ENCODE results near the gene STK26.
"Not testable (repeated sequence)": the region's sequence is repeated elsewhere in the genome, so short reads cannot be mapped to it uniquely, and the experiment has no call there.

The STK26 gene

GRCh38 chrX:132071254-132071653 lies 48.2 kb downstream of the STK26 start:
- Histone ChIP-seq H3K4me1 (ENCODE audit: control insufficient read depth in 1 of 2, insufficient read depth in 2 of 2, low read length in 2 of 2) (no peaks in the 10 kb centered on the region), H3K27ac (ENCODE audit: low read length) (no peak overlapping the region), H3K27me3 (ENCODE audit: low read depth, low read length) (no peaks in the 10 kb centered on the region), H3K36me3 (ENCODE audit: control insufficient read depth in 1 of 2, insufficient read depth in 2 of 2, low read length in 2 of 2) (no peaks in the 10 kb centered on the region), H3K4me3 (ENCODE audit: low read depth in 1 of 2, low read length in 2 of 2) (no peak overlapping the region), H3K9me3 (ENCODE audit: control insufficient read depth in 1 of 2, low read length in 2 of 2) (no peaks in the 10 kb centered on the region)

GRCh38 chrX:132077414-132077813 lies 54.3 kb downstream of the STK26 start:
- no peak overlapping the region for H3K27ac ChIP-seq (ENCODE audit: low read length)

DNA sequence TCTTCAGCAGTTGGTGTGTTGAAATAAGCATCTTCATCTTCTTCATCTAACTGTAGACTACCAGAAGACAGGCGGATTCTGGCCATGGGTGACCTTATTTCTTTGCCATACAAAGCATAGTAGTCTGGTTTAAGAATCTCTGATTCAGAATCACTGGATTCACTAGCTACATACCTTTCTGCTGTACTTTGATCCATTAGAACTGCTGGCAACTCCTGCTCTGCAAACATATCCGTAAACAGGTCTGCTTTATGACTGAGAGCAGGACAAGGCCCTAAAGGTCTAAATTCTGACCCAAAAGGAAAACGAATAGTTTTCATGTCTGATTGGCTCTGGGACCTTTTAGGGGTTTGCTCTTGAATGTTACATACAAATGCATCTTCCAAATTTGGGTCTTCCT lies 54.8 kb downstream of the STK26 start:
- no peaks in the 10 kb centered on the region for H3K36me3 ChIP-seq (ENCODE audit: control insufficient read depth in 1 of 2, insufficient read depth in 2 of 2, low read length in 2 of 2)
- no peaks in the 10 kb centered on the region for H3K4me1 ChIP-seq (ENCODE audit: control insufficient read depth in 1 of 2, insufficient read depth in 2 of 2, low read length in 2 of 2)
- H3K27ac ChIP-seq (ENCODE audit: low read length) = no peak overlapping the region
- no peaks in the 10 kb centered on the region for H3K27me3 ChIP-seq (ENCODE audit: low read depth, low read length)
- H3K4me3 ChIP-seq (ENCODE audit: low read depth in 1 of 2, low read length in 2 of 2) = no peak overlapping the region
- H3K9me3 ChIP-seq (ENCODE audit: control insufficient read depth in 1 of 2, low read length in 2 of 2) = no peaks in the 10 kb centered on the region

More at GRCh38 chrX:132077414-132077813, 54.3 kb downstream of the STK26 start:
- Histone ChIP-seq H3K9me3 (ENCODE audit: control insufficient read depth in 1 of 2, low read length in 2 of 2) (no peaks in the 10 kb centered on the region), H3K4me3 (ENCODE audit: low read depth in 1 of 2, low read length in 2 of 2) (no peak overlapping the region), H3K4me1 (ENCODE audit: control insufficient read depth in 1 of 2, insufficient read depth in 2 of 2, low read length in 2 of 2) (no peaks in the 10 kb centered on the region), H3K36me3 (ENCODE audit: control insufficient read depth in 1 of 2, insufficient read depth in 2 of 2, low read length in 2 of 2) (no peaks in the 10 kb centered on the region), H3K27me3 (ENCODE audit: low read depth, low read length) (no peaks in the 10 kb centered on the region)

- no peak overlapping the region for H3K4me3 ChIP-seq (ENCODE audit: low read depth in 1 of 2, low read length in 2 of 2)
- no peaks in the 10 kb centered on the region for H3K4me1 ChIP-seq (ENCODE audit: control insufficient read depth in 1 of 2, insufficient read depth in 2 of 2, low read length in 2 of 2)
- H3K27me3 ChIP-seq (ENCODE audit: low read depth, low read length) = no peaks in the 10 kb centered on the region
- no peaks in the 10 kb centered on the region for H3K36me3 ChIP-seq (ENCODE audit: control insufficient read depth in 1 of 2, insufficient read depth in 2 of 2, low read length in 2 of 2)
- no peaks in the 10 kb centered on the region for H3K9me3 ChIP-seq (ENCODE audit: control insufficient read depth in 1 of 2, low read length in 2 of 2)
- H3K27ac ChIP-seq (ENCODE audit: low read length) = no peak overlapping the region
Measured at GRCh38 chrX:132085786-132086185, 62.7 kb downstream of the STK26 start.

DNA sequence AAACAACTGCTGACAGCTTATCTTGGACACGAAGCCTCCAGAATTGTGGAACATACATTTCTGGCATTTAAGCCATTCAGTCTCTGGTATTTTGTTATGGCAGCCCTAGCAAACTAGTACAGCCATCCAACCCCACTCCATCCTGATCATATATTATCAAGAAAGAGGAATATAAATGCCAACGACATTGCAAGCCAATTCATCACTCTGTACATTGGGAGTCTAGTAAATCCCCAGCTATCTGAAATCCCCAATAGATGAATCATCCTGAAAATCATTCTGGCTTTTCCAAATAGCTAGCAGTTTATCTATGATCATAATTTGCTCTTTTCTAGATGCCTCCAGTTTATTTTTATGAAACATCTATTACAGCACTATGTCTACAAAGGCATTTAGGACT lies 63.6 kb downstream of the STK26 start:
- Histone ChIP-seq H3K9me3 (ENCODE audit: control insufficient read depth in 1 of 2, low read length in 2 of 2) (no peaks in the 10 kb centered on the region), H3K4me1 (ENCODE audit: control insufficient read depth in 1 of 2, insufficient read depth in 2 of 2, low read length in 2 of 2) (no peaks in the 10 kb centered on the region), H3K36me3 (ENCODE audit: control insufficient read depth in 1 of 2, insufficient read depth in 2 of 2, low read length in 2 of 2) (no peaks in the 10 kb centered on the region), H3K27ac (ENCODE audit: low read length) (no peak overlapping the region), H3K27me3 (ENCODE audit: low read depth, low read length) (no peaks in the 10 kb centered on the region), H3K4me3 (ENCODE audit: low read depth in 1 of 2, low read length in 2 of 2) (no peak overlapping the region)

GRCh38 chrX:132088864-132089263 lies 65.8 kb downstream of the STK26 start:
- Histone ChIP-seq H3K9me3 (ENCODE audit: control insufficient read depth in 1 of 2, low read length in 2 of 2) (no peaks in the 10 kb centered on the region), H3K36me3 (ENCODE audit: control insufficient read depth in 1 of 2, insufficient read depth in 2 of 2, low read length in 2 of 2) (no peaks in the 10 kb centered on the region), H3K27me3 (ENCODE audit: low read depth, low read length) (no peaks in the 10 kb centered on the region), H3K4me1 (ENCODE audit: control insufficient read depth in 1 of 2, insufficient read depth in 2 of 2, low read length in 2 of 2) (no peaks in the 10 kb centered on the region), H3K4me3 (ENCODE audit: low read depth in 1 of 2, low read length in 2 of 2) (no peak overlapping the region), H3K27ac (ENCODE audit: low read length) (no peak overlapping the region)

DNA sequence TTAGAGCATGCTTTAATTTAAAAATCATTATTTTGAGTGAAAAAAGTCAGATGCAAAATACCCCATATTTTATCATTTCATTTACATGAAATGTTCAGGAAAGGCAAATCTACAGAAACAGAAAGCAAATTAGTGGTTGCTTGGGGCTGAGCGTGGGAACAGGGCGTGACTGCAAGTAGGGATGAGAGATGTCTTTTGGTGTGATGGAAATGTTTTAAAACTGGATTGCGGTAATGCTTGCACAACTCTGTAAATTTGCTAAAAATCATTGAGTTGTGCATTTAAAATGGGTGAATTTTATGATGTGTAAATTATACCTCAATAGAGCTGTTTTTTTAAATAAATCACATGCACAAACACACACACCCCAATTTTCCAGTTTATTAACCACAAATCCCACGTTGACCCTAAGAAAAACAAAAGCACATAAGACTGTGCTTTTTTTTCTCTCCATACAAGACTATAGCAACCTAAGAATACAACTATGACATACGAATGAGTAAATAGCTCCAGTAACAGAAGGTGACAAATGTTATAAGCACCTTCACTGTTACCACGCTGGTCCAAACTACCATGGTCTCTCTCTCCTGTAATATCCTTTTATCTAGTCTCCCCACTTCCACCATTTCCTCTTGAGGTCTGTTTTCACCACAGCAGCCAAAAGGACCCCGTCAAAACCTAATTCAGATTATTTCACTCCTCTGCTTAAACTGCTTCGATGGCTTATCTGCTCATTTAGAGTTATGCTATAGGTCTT lies 67.5 kb downstream of the STK26 start:
- Histone ChIP-seq H3K27ac (ENCODE audit: low read length) (no peak overlapping the region), H3K4me1 (ENCODE audit: control insufficient read depth in 1 of 2, insufficient read depth in 2 of 2, low read length in 2 of 2) (no peaks in the 10 kb centered on the region), H3K4me3 (ENCODE audit: low read depth in 1 of 2, low read length in 2 of 2) (no peak overlapping the region), H3K36me3 (ENCODE audit: control insufficient read depth in 1 of 2, insufficient read depth in 2 of 2, low read length in 2 of 2) (no peaks in the 10 kb centered on the region), H3K27me3 (ENCODE audit: low read depth, low read length) (no peaks in the 10 kb centered on the region), H3K9me3 (ENCODE audit: control insufficient read depth in 1 of 2, low read length in 2 of 2) (no peaks in the 10 kb centered on the region)

DNA sequence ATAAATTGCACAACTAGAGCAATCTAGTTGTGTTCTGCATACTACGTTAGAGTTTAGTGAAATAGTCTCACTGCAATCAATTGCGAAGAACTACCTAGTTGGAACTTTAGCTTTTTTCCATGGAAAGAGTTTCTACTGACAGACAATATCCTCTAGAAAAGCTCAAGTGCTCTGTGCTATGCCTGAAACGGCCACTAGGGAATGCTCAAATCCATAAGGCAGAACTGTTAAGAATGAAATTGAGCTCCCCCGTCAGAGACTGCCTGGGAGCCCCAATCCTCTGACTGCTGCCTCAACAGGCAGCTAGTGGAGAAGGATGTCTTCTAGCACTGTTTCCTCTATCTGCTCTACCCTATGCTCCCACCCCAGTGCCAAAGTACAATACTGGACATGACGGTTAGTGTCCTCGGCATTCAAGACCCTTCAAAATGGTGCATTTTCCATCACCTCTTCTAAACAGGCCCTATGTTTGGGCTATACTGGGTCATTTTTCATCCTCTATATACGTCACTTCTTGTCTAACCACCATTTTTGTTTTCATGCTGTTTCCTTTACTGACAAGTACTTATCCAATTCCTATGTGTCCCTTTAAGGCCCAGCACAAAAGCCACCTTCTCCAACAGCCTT lies 69.5 kb downstream of the STK26 start:
- H3K9me3 ChIP-seq (ENCODE audit: control insufficient read depth in 1 of 2, low read length in 2 of 2) = no peaks in the 10 kb centered on the region
- no peaks in the 10 kb centered on the region for H3K27me3 ChIP-seq (ENCODE audit: low read depth, low read length)
- H3K27ac ChIP-seq (ENCODE audit: low read length) = no peak overlapping the region
- no peaks in the 10 kb centered on the region for H3K36me3 ChIP-seq (ENCODE audit: control insufficient read depth in 1 of 2, insufficient read depth in 2 of 2, low read length in 2 of 2)
- H3K4me1 ChIP-seq (ENCODE audit: control insufficient read depth in 1 of 2, insufficient read depth in 2 of 2, low read length in 2 of 2) = no peaks in the 10 kb centered on the region
- no peak overlapping the region for H3K4me3 ChIP-seq (ENCODE audit: low read depth in 1 of 2, low read length in 2 of 2)

GRCh38 chrX:132093239-132093860 lies 70.2 kb downstream of the STK26 start:
- no peaks in the 10 kb centered on the region for H3K9me3 ChIP-seq (ENCODE audit: control insufficient read depth in 1 of 2, low read length in 2 of 2)
- no peak overlapping the region for H3K27ac ChIP-seq (ENCODE audit: low read length)
- no peaks in the 10 kb centered on the region for H3K36me3 ChIP-seq (ENCODE audit: control insufficient read depth in 1 of 2, insufficient read depth in 2 of 2, low read length in 2 of 2)
- no peak overlapping the region for H3K4me3 ChIP-seq (ENCODE audit: low read depth in 1 of 2, low read length in 2 of 2)
- no peaks in the 10 kb centered on the region for H3K4me1 ChIP-seq (ENCODE audit: control insufficient read depth in 1 of 2, insufficient read depth in 2 of 2, low read length in 2 of 2)
- H3K27me3 ChIP-seq (ENCODE audit: low read depth, low read length) = no peaks in the 10 kb centered on the region

GRCh38 chrX:132094164-132094563 lies 71.1 kb downstream of the STK26 start:
- H3K27ac ChIP-seq (ENCODE audit: low read length) = no peak overlapping the region
- no peaks in the 10 kb centered on the region for H3K27me3 ChIP-seq (ENCODE audit: low read depth, low read length)

GRCh38 chrX:132098704-132099103 lies 75.6 kb downstream of the STK26 start:
- H3K36me3 ChIP-seq (ENCODE audit: control insufficient read depth in 1 of 2, insufficient read depth in 2 of 2, low read length in 2 of 2); H3K27me3 ChIP-seq (ENCODE audit: low read depth, low read length); H3K27ac ChIP-seq (ENCODE audit: low read length); H3K4me3 ChIP-seq (ENCODE audit: low read depth in 1 of 2, low read length in 2 of 2); H3K9me3 ChIP-seq (ENCODE audit: control insufficient read depth in 1 of 2, low read length in 2 of 2); H3K4me1 ChIP-seq (ENCODE audit: control insufficient read depth in 1 of 2, insufficient read depth in 2 of 2, low read length in 2 of 2): not testable (repeated sequence)

More at GRCh38 chrX:132094164-132094563, 71.1 kb downstream of the STK26 start:
- Histone ChIP-seq H3K4me3 (ENCODE audit: low read depth in 1 of 2, low read length in 2 of 2) (no peak overlapping the region), H3K9me3 (ENCODE audit: control insufficient read depth in 1 of 2, low read length in 2 of 2) (no peaks in the 10 kb centered on the region), H3K36me3 (ENCODE audit: control insufficient read depth in 1 of 2, insufficient read depth in 2 of 2, low read length in 2 of 2) (no peaks in the 10 kb centered on the region), H3K4me1 (ENCODE audit: control insufficient read depth in 1 of 2, insufficient read depth in 2 of 2, low read length in 2 of 2) (no peaks in the 10 kb centered on the region)

Measured in muscle layer of duodenum (tissue), 2 donors.